Activated CD4-positive, alpha-beta T cell treated with anti-CD3 and anti-CD28 coated beads, Interleukin-2, amount 10 ng/mL, durations not matched to agents 24 days and 14 days (primary cell): ENCODE data around the gene GARRE1. TPM values are rescaled to one million over a fixed set of nuclear protein-coding genes. Genes with fewer than 3 reads are reported as not detected.
A peak's percentile ranks its signal among the peaks of the same experiment; 100 is the strongest.
"Not testable (repeated sequence)": the region's sequence is repeated elsewhere in the genome, so short reads cannot be mapped to it uniquely, and the experiment has no call there.

ENCODE experiments used
- DNase-seq: peaks from one replicate; pipeline ENCODE4 v3.0.0; 2022
- H3K27ac Mint-ChIP-seq: one replicate; pipeline ENCODE4 v1.8.0; 2022; ENCODE audit warnings: mild to moderate bottlenecking, mixed read lengths
- H3K27me3 Mint-ChIP-seq: one replicate; pipeline ENCODE4 v1.8.0; 2022; ENCODE audit warnings: mixed read lengths
- H3K36me3 Mint-ChIP-seq: one replicate; pipeline ENCODE4 v1.8.0; 2022; ENCODE audit warnings: low read depth, mild to moderate bottlenecking, mixed read lengths
- H3K4me1 Mint-ChIP-seq: one replicate; pipeline ENCODE4 v1.8.0; 2021; ENCODE audit warnings: mixed read lengths
- H3K4me3 Mint-ChIP-seq: one replicate; pipeline ENCODE4 v1.8.0; 2022; ENCODE audit warnings: mild to moderate bottlenecking, moderate library complexity, mixed read lengths
- H3K9me3 Mint-ChIP-seq: one replicate; pipeline ENCODE4 v1.8.0; 2021; ENCODE audit warnings: mixed read lengths
- intact Hi-C: fragments of 100-400 bp; cut with micrococcal nuclease; formaldehyde crosslinking; loops from one replicate; pipeline ENCODE4 v1.15.1; 2023
- total RNA-seq: library from RNA; stranded (reverse); gene quantifications from 2 replicates; pipeline ENCODE4 v1.2.3, GENCODE V29; 2022

The GARRE1 gene
- total RNA-seq, 1 donor from 2014 or later, result 12.0 TPM

DNA sequence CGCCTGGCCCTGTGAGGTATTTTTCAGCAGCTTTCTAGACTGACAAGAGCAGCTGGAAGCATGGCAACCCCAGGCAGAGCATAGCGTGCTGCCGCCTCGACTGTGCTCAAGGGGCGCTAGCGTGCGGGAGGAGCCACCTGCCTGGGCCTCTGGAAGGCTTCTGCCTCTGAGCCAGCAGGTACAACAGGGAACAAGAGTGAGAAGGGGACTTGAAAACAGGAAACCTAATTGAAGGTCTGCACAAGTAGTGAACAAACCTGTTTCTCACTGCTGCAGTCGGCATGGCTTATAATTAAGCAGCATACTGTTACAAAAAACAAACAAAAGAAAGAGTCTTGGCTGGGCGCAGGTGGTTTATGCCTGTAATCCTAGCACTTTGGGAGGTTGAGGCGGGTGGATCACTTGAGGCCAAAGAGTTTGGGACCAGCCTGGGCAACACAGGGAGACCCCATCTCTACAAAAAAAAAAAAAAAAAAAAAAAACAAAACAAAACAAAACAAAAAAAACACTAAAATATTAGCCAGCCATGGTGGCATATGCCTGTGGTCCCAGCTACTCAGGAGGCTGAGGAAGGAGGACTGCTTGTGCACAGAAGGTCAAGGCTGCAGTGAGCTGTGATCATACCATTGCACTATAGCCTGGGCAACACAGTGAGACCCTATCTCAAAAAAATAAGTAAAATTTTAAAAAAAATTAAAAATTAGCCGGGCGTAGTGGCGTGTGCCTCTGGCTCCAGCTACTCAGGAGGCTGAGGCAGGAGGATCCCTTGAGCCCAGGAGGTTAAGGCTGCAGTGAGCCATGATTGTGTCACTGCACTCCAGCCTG lies 12.6 kb upstream of the GARRE1 start:
- Mint-ChIP-seq H3K4me3 (no peak overlapping the region), H3K27me3 (no peaks in the 10 kb centered on the region), H3K36me3 (no peaks in the 10 kb centered on the region), H3K4me1 (no peaks in the 10 kb centered on the region), H3K27ac (no peak overlapping the region), H3K9me3 (no peaks in the 10 kb centered on the region)
- intact Hi-C loops, result no loop called here
- peak; percentile 66 for DNase-seq

DNA sequence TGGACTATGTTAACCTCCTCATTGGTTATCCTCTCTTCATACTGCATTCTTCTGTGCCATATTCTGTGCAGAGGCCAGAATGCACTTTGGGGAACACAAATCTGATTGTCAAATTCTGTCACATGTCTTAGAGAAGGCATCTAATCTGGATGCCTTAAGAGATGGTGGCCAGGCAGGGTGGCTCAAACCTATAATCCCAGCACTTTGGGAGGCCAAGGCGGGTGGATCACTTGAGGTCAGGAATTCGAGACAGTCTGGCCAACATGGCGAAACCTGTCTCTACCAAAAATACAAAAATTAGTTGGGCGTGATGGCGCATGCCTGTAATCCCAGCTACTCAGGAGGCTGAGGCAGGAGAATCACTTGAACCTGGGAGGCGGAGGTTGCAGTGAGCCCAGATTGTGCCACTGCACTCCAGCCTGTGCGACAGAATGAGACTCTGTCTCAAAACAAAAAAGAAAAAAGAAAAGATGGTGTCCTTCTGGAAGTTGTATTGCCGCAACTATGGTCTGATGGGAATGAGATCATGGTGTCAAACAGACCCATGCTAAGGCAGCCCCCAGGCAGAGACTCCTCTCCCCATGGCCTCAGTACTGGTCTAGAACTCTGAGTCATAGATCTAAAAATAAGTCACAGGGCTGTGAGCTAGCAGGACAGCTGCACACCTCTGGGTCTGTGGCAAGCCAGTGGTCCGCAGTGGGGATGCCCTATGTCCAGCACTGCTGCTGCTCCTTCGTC lies 11.0 kb upstream of the GARRE1 start:
- intact Hi-C loops, DNase-seq, H3K27me3 Mint-ChIP-seq, H3K27ac Mint-ChIP-seq, H3K4me1 Mint-ChIP-seq, H3K9me3 Mint-ChIP-seq, H3K4me3 Mint-ChIP-seq, H3K36me3 Mint-ChIP-seq: not testable (repeated sequence)

DNA sequence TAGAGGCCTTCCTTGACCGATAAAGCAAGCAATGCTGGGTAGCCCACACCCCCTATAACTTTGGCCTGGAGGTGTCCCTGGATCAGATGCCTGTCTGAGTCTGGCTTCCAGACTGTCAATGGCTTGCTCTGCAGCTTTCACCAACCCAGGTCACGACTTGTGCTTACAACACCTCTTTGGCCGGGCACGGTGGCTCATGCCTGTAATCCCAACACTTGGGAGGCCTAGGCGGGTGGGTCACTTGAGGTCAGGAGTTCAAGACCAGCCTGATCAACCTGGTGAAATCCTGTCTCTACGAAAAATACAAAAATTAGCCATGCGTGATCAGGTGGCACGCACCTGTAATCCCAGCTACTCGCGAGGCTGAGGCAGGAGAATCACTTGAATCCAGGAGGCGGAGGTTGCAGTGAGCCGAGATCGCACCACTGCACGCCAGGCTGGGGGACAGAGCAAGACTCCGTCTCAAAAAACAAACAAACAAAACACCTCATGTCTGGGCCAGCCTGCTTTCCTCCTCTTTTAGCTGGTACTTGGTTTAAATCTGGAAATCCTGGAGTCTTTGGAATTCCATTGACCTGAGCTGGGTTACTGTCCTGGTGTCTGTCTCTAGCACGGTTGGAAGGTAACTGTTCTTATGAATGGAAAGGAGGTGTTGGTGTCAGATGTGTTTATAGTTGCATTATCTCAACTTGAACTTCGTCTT lies 10.3 kb upstream of the GARRE1 start:
- intact Hi-C loops, result no loop called here
- Mint-ChIP-seq H3K27me3 (no peaks in the 10 kb centered on the region), H3K4me1 (no peaks in the 10 kb centered on the region), H3K27ac (no peak overlapping the region), H3K4me3 (no peak overlapping the region), H3K9me3 (no peaks in the 10 kb centered on the region), H3K36me3 (no peaks in the 10 kb centered on the region)
- DNase-seq, result no peak

DNA sequence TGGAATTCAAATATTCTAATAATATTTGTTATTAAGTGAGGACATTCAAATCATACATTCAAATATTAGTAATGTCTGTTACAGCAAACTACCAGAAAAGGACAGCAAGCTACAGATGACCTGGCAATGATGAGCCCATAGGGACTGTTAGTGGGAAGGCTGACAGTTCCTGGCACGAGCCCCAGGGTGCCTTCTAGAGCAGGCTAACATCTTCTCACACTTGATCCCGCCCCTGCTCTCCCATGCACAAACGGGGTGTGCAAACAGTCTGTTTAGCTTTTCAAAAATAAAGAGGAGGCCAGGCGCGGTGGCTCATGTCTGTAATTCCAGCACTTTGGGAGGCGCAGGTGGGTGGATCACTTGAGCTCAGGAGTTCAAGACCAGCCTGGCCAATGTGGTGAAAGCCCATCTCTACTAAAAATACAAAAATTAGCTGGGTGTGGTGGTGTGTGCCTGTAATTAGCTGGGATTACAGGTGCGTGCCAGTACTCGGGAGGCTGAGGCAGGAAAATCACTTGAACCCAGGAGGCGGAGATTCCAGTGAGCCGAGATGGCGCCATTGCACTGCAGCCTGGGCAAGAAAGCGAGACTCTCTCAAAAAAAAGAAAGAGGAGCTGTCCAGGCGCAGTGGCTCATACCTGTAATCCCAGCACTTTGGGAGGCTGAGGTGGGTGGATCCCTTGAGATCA lies 9.6 kb upstream of the GARRE1 start:
- H3K27me3 Mint-ChIP-seq, result no peaks in the 10 kb centered on the region
- no peak overlapping the region for H3K4me3 Mint-ChIP-seq
- DNase-seq, result no peak
- no peak overlapping the region for H3K27ac Mint-ChIP-seq
- H3K9me3 Mint-ChIP-seq, result no peaks in the 10 kb centered on the region
- intact Hi-C loops, result no loop called here
- no peaks in the 10 kb centered on the region for H3K4me1 Mint-ChIP-seq
- no peaks in the 10 kb centered on the region for H3K36me3 Mint-ChIP-seq

DNA sequence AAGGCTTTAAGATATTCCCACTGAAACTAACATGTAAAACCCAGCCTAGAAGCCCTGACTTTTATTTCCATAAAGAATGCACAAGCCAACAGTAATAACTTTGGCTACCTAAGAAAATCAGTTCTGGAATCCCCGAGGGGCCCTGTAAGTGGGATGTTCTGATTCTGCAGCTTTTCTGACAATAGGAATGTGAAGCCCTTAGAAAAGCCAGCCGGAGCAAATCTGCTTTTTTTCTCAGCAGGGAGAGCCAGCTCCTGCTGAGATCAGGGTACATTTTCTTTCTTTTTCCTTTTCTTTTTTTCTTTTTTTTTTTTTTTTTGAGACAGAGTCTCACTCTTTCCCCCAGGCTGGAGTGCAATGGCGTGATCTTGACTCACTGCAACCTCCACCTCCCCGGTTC lies 8.0 kb upstream of the GARRE1 start:
- Mint-ChIP-seq H3K9me3 (no peaks in the 10 kb centered on the region), H3K27me3 (no peaks in the 10 kb centered on the region), H3K4me3 (no peak overlapping the region), H3K36me3 (no peaks in the 10 kb centered on the region), H3K4me1 (no peaks in the 10 kb centered on the region), H3K27ac (no peak overlapping the region)
- DNase-seq, result no peak
- intact Hi-C loops, result no loop called here

DNA sequence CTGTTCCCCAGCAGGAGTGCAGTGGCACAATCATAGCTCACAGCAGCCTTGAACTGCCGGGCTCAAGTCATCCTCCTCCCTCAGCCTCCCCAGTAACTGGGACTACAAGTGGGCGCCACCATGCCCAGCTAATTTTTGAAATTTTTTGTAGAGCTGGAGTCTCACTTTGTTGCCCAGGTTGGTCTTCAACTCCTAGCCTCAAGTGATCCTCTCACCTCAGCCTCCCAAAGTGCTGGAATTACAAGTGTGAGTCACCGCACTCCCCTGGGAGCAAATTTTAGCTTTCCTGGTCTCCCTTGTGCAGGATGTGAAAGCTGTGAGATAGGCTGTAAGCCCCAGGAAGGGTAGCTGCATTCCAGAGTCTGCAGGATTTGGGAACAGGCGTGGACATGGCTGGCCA lies 5.4 kb upstream of the GARRE1 start:
- Mint-ChIP-seq H3K4me3 (no peak overlapping the region), H3K9me3 (no peaks in the 10 kb centered on the region), H3K36me3 (no peaks in the 10 kb centered on the region), H3K27ac (no peak overlapping the region), H3K4me1 (peaks cover 2% of the 10 kb centered on the region), H3K27me3 (no peaks in the 10 kb centered on the region)
- DNase-seq, result no peak
- intact Hi-C loops, result no loop called here

DNA sequence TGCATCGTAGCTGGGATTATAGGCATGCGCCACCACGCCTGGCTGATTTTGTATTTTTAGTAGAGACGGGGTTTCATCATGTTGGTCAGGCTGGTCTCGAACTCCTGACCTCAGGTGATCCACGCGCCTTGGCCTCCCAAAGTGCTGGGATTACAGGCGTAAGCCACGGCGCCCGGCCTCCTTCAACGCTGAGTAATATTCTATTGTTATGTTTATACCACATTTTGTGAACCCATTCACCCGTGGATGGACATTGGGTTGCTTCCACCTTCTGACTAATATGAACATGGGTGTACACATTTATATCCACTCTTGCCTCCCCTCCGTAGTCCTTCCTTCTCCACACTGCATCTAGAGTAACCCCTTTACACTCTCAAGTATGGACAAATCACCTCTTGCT lies 1.2 kb upstream of the GARRE1 start:
- H3K27ac Mint-ChIP-seq, H3K4me1 Mint-ChIP-seq: not testable (repeated sequence)

DNA sequence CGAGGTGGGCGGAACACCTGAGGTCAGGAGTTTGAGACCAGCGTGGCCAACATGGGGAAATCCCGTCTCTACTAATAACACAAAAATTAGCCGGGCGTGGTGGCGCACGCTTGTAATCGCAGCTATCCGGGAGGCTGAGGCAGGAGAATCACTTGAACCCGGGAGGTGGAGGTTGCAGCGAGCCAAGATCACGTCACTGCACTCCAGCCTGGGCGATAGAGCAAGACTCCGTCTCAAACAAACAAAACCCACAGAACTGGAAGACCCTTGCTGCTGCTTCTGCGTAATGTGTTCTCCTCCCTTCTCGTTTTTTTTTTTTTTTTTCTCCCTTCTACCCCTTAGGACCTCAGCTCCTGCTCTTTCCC lies 691 bp upstream of the GARRE1 start:
- not testable (repeated sequence) for H3K27me3 Mint-ChIP-seq, H3K36me3 Mint-ChIP-seq, H3K9me3 Mint-ChIP-seq, H3K4me1 Mint-ChIP-seq, DNase-seq
- Mint-ChIP-seq H3K27ac (peak overlapping the region; percentile 95), H3K4me3 (peak overlapping the region; percentile 93)
- intact Hi-C loops, result loop anchor here (2.0 kb wide), 1 partner anchor 83 kb away; no protein-coding TSS in a partner anchor

More for the DNA sequence above, 1.2 kb upstream of the GARRE1 start:
- H3K27me3 Mint-ChIP-seq, H3K36me3 Mint-ChIP-seq, intact Hi-C loops, H3K9me3 Mint-ChIP-seq, DNase-seq: not testable (repeated sequence)
- H3K4me3 Mint-ChIP-seq, result peak overlapping the region; percentile 93

DNA sequence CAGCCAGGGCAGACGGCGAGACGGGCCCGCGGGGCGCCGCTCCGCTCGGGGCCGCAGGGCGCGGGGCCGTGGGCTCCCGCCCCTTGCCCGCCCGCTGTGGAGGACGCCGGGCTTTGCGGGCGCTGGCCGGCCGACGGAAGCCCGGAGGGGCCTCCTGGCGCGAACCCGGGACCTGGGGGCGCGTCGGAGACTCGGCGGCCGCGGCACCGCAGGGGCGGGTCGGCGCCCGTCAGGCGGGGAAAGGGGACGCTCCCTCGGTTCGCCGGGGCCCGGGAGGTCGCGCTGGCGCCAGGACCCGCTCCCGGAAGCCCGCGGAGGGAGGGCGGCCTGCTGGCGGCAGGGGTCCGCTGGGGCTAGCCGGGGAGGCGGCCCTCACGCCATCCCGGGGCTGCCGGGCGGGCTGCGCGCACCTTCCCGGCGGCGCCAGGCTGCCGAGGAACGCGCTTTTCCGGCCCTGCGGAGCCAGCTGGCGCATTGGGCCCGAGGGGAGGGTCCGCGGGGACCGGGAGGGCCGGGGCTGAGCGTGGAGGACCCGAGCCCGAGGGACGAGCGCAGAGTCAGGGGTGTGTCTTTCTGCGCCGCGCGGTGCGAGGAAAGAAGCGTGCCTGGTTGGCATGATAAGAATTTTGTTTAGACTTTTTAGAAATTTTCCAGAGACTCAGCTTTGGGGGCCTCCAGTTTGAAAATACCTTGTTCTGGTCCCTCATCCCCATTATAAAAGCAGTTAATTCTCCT lies 511 bp downstream of the GARRE1 start:
- no peak overlapping the region for H3K27ac Mint-ChIP-seq
- H3K27me3 Mint-ChIP-seq, result no peaks in the 10 kb centered on the region
- intact Hi-C loops, result loop anchor here (2.0 kb wide), 1 partner anchor 82 kb away; no protein-coding TSS in a partner anchor
- peaks cover 3% of the 10 kb centered on the region for H3K36me3 Mint-ChIP-seq
- H3K4me1 Mint-ChIP-seq, result peaks cover 8% of the 10 kb centered on the region
- DNase-seq, result peak; percentile 81
- H3K9me3 Mint-ChIP-seq, result no peaks in the 10 kb centered on the region
- H3K4me3 Mint-ChIP-seq, result peak overlapping the region; percentile 93

DNA sequence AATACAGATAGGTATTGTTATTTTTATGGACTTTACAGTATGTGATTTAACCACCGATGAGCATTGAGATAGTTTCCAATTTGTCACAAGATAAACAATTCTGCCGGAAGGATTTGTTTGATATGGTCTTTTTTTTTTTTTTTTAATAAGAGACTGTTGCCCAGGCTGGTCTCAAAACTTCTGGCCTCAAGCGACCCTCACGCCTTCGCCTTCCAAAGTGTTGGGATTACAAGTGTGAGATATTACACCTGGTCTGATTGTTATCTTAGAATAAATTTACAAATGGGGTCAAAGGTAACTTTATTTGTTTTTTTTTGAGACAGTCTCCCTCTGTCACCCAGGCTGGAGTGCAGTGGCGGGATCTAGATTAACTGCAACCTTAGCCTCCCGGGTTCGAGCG lies 1.2 kb downstream of the GARRE1 start:
- Mint-ChIP-seq H3K27me3 (no peaks in the 10 kb centered on the region), H3K4me3 (peak overlapping the region; percentile 76), H3K36me3 (peaks cover 3% of the 10 kb centered on the region), H3K4me1 (peaks cover 8% of the 10 kb centered on the region), H3K9me3 (no peaks in the 10 kb centered on the region), H3K27ac (no peak overlapping the region)
- no peak for DNase-seq
- intact Hi-C loops, result loop anchor here (2.0 kb wide), 1 partner anchor 81 kb away; no protein-coding TSS in a partner anchor

DNA sequence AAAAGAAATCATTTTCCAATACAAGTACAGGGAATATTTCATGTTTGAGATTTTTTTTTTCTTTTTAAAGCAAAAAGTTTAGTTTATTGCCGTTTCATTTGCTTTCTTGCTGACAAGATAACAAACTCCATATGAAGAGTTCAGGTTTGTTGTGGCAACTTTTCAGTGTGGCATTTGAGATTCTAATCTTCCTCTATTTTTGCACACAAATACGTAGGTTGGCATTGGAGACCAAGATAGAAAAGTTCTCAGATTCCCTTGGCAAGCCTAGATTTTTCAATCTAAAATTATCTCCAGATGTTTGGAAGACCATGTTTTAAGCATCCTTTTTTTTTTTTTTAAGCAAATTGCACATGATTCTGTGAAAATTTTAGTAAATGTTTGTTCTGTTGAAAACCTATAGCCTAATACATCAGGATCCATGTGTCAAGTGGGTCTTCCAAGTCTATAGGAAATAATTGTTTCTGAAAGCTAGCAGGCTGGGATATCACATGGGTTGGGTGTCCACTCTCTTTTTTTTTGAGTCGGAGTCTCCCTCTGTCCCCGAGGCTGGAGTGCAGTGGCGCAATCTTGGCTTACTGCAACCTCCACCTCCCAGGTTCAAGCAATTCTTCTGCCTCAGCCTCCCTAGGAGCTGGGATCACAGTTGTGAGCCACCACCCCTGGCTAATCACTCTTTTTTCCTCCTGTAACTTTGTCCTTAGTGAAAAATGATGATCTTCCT lies 2.6 kb downstream of the GARRE1 start:
- Mint-ChIP-seq H3K27ac (no peak overlapping the region), H3K9me3 (no peaks in the 10 kb centered on the region), H3K4me3 (no peak overlapping the region), H3K36me3 (peaks cover 3% of the 10 kb centered on the region), H3K27me3 (no peaks in the 10 kb centered on the region), H3K4me1 (peaks cover 8% of the 10 kb centered on the region)
- intact Hi-C loops, result no loop called here
- no peak for DNase-seq

DNA sequence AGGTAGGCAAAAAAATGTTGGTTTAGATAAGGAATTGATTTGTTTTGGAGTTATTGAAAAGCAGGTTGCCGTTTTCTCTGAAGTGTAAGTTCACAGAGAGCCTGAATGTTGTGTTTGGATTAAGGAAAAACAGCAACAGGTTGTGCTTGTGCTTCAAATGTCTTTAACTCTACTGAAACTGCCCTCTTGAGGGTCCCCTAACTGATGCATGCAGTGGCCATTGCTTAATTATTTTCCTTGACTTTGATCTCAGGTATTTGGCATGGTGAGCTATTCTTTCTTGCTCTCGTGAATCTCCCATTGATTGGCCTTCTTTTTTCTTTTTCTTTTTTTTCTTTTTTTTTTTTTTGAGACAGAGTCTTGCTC lies 3.2 kb downstream of the GARRE1 start:
- intact Hi-C loops, result no loop called here
- peaks cover 8% of the 10 kb centered on the region for H3K4me1 Mint-ChIP-seq
- H3K4me3 Mint-ChIP-seq, result no peak overlapping the region
- no peaks in the 10 kb centered on the region for H3K9me3 Mint-ChIP-seq
- peaks cover 3% of the 10 kb centered on the region for H3K36me3 Mint-ChIP-seq
- H3K27ac Mint-ChIP-seq, result no peak overlapping the region
- no peak for DNase-seq
- no peaks in the 10 kb centered on the region for H3K27me3 Mint-ChIP-seq
